ENCODE data around the gene HNRNPA1. TPM values are rescaled to one million over a fixed set of nuclear protein-coding genes. Genes with fewer than 3 reads are reported as not detected.

HNRNPA1 gene
- total and polyA plus RNA-seq, 2 of the 4 experiments (the other 2 are of a cell fraction), result 747 to 1,409 TPM

DNA sequence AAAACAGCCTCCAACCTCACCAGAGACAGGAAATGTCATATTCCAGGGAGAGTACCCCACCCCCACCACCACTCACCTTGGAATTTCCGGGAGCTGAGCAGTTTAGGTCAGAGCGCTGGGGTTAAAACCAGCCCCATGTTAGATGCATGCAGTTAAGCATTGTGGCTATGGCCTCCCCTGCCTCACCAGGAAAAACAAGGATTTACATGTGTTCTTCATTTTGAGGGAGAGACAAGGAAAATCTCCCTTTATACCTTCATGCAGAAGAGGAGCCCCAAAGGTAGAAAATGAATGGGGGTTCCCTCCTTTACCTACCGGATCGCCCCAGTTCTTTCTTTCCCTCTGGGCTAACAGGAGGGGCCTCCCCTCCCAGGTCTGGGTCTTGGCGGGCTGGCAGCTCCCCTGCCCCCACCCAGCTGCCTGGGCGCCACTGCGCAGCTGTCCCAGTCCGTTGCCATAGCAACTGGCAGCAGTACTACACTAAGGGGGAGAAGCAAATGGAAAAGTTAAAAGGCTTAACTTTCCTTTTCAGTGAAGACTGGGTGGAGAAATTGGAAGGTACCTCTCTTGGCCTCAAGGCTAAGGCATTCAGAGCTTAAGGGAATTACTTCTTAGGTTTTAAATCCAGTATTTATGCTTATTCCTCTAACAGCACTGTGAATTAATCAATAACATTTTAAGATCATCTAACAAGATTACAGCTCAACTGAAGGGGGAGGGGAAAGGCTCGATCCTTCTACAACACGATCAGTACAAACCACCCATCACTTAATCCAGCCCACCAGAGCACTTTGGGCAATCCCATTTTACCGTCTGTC, 21.1 kb upstream of the HNRNPA1 start:
- peaks cover 19% of the 10 kb centered on the region for H3K4me1 ChIP-seq (ENCODE audit: control insufficient read depth, insufficient read depth, low read length)

More for the DNA sequence above, 21.1 kb upstream of the HNRNPA1 start:
- H4K5ac ChIP-seq (ENCODE audit: low read depth, low read length), result peak overlapping the region; percentile 82
- TF ChIP-seq POLR2A (IDR thresholded peaks at IDR 0.05; ENCODE audit: low read depth, low read length) (peak; percentile 52; the same call in 1 of the 2 replicates), MAFK (IDR thresholded peaks at IDR 0.05; ENCODE audit: low read depth, low read length) (no peak), MAZ (IDR thresholded peaks at IDR 0.05; ENCODE audit: borderline replicate concordance, low read depth, low read length) (peak; percentile 16; the same call in 1 of the 2 replicates)
- TF ChIP-seq, protein P1, sequence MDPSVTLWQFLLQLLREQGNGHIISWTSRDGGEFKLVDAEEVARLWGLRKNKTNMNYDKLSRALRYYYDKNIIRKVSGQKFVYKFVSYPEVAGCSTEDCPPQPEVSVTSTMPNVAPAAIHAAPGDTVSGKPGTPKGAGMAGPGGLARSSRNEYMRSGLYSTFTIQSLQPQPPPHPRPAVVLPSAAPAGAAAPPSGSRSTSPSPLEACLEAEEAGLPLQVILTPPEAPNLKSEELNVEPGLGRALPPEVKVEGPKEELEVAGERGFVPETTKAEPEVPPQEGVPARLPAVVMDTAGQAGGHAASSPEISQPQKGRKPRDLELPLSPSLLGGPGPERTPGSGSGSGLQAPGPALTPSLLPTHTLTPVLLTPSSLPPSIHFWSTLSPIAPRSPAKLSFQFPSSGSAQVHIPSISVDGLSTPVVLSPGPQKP (IDR thresholded peaks at IDR 0.05; ENCODE audit: borderline replicate concordance, low read depth, low read length), result no peak
- peak overlapping the region; percentile 98 for H3K23ac ChIP-seq (ENCODE audit: low read depth, low read length)
- peaks cover 10% of the 10 kb centered on the region for H3K36me3 ChIP-seq (ENCODE audit: control insufficient read depth, insufficient read depth, low read length)
- H2BK5ac ChIP-seq (ENCODE audit: low read depth, low read length, poor library complexity, severe bottlenecking), result peak overlapping the region; percentile 87
- H3K79me1 ChIP-seq (ENCODE audit: low read depth in 1 of 2, low read length in 2 of 2), result peaks cover 21 to 74% of the 10 kb centered on the region in 2 experiments
- no peaks in the 10 kb centered on the region for H3K27me3 ChIP-seq (ENCODE audit: control insufficient read depth, insufficient read depth, low read length)
- peak overlapping the region; percentile 95 for H3K14ac ChIP-seq (replicated peaks; ENCODE audit: low read depth, low read length)
- H3K4me2 ChIP-seq (ENCODE audit: low read depth, low read length), result peak overlapping the region; percentile 80
- peak overlapping the region; percentile 73 to 96 for H4K8ac ChIP-seq (ENCODE audit: low read depth in 2 of 2, low read length in 2 of 2)
- peak overlapping the region; percentile 92 for H2AK9ac ChIP-seq (replicated peaks; ENCODE audit: low read depth, low read length, poor library complexity)
- dilution Hi-C loops (cut with HindIII; ENCODE audit: low sequenced_read_pairs, unreplicated experiment) (no loop called here), in situ Hi-C loops (cut with MboI; ENCODE audit: low sequenced_read_pairs) (no loop called here), intact Hi-C loops (cut with micrococcal nuclease) (loop anchor here (2.0 kb wide), 1 partner anchor 19 kb away; no protein-coding TSS in a partner anchor)
- no TSS peak for BruUV-seq (replicated peaks)
- H2BK15ac ChIP-seq (ENCODE audit: low read depth, low read length), result peak overlapping the region; percentile 89
- 0% methylated on average over 1 of the region's 11 CpGs; no CpG with 5 or more reads in 1 of the 2 experiments for WGBS, 2 experiments (ENCODE audit: extremely low coverage in 2 of 2, insufficient read length in 1 of 2)
- ATAC-seq (ENCODE audit: low read depth) (peak; percentile 87), DNase-seq (peak; percentile 87)
- peak overlapping the region; percentile 6 for H3K4me3 ChIP-seq (ENCODE audit: insufficient read depth, low read depth, low read length)
- H2BK120ac ChIP-seq (ENCODE audit: low read depth, low read length), result peak overlapping the region; percentile 93
- peak overlapping the region; percentile 93 for H4K91ac ChIP-seq (ENCODE audit: insufficient read depth, low read depth, low read length)
- peak overlapping the region; percentile 93 for H3K27ac ChIP-seq (ENCODE audit: insufficient read depth, low read length)
- H2AFZ ChIP-seq (replicated peaks; ENCODE audit: low read length, poor library complexity), result peak overlapping the region; percentile 19
- peaks cover 6% of the 10 kb centered on the region for H3K9me1 ChIP-seq (ENCODE audit: insufficient read depth, low read length)
- H2AK5ac ChIP-seq (ENCODE audit: low read depth, low read length), result peak overlapping the region; percentile 87
- CTCF ChIA-PET, result interaction anchor here (0.6 to 1.5 kb wide), 3 partner anchors 66 to 109 kb away, joined by 3 to 4 read pairs (median 3); partner anchors contain the start of gene COPZ1
- peak overlapping the region; percentile 62 for H3K18ac ChIP-seq (ENCODE audit: low read depth, low read length)
- no peaks in the 10 kb centered on the region for H4K20me1 ChIP-seq (ENCODE audit: insufficient read depth, low read length)
- H2BK20ac ChIP-seq (ENCODE audit: low read depth, low read length), result peak overlapping the region; percentile 96
- H3K56ac ChIP-seq (ENCODE audit: extremely low read depth, insufficient read depth, low read length), result peak overlapping the region; percentile 97
- H3K9me3 ChIP-seq (ENCODE audit: control insufficient read depth, insufficient read depth, low read length), result no peaks in the 10 kb centered on the region
- peak overlapping the region; percentile 97 for H3K4ac ChIP-seq (ENCODE audit: low read depth, low read length)
- POLR2A ChIA-PET (ENCODE audit: unreplicated experiment), result interaction anchor here (0.6 to 1.2 kb wide), 2 partner anchors 21 to 537 kb away, joined by 6 read pairs; partner anchors contain the start of gene HNRNPA1
- peak overlapping the region; percentile 25 for H3K9ac ChIP-seq (ENCODE audit: low read depth, low read length)

All from IMR-90 (cell line).